ENCODE results near the gene LRP1. TPM values are rescaled to one million over a fixed set of nuclear protein-coding genes. Genes with fewer than 3 reads are reported as not detected.

The LRP1 gene
- total RNA-seq, 1 experiment from 2014 or later: 12.4 TPM

DNA sequence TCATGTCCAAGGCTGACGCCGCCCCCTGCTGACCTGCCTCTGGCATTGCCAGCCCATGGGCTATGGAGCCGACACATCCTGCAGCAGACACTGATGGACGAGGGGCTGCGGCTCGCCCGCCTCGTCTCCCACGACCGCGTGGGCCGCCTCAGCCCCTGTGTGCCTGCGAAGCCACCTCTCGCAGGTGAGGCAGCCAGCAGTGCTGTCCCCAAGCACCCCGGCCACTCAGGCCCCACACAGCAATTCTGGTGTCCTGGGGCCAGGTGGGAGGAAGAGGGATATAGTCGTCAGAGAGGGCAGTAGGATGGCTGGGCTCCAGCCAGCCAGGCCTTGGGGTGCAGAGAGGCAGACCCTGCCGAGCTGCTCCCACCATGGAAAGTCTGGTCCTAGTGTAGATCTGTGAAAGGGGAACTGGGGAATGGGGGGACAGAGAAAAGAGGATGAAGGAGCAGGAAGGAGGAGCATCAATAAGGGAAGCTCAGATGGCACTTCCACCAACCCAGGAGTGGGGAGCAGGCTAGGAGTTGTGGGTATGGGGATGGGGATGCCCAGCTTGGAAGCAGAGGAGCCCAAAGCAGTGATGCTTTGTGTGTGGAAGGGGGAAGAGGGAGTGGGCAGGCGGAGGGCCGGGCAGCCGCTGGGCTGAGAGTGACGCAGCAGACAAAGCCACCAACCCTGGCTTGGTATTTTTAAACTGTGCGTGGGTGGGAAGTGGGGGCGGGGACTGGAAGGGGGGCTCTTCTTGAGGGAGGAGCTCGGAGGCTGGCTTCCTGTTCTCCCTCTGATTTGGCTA is 34.7 kb upstream of the LRP1 start:
- CTCF ChIA-PET: interaction anchor here (0.7 to 2.3 kb wide), 5 partner anchors 15 to 83 kb away, joined by 3 to 21 read pairs (median 3); partner anchors contain the start of gene STAT6
- DNase-seq: peak; percentile 78
- H3K4me1 Mint-ChIP-seq (ENCODE audit: low read depth, unreplicated experiment): peaks cover 40% of the 10 kb centered on the region
- peak overlapping the region; percentile 47 for H3K27ac Mint-ChIP-seq (ENCODE audit: unreplicated experiment)
- no peaks in the 10 kb centered on the region for H3K9me3 Mint-ChIP-seq (ENCODE audit: low read depth, unreplicated experiment)
- peaks cover 91% of the 10 kb centered on the region for H3K36me3 Mint-ChIP-seq (ENCODE audit: insufficient read depth, unreplicated experiment)
- H3K27me3 Mint-ChIP-seq (ENCODE audit: unreplicated experiment): no peaks in the 10 kb centered on the region
- peak overlapping the region; percentile 41 for H3K4me3 Mint-ChIP-seq (ENCODE audit: low read depth, unreplicated experiment)
- intact Hi-C loops (cut with micrococcal nuclease; ENCODE audit: unreplicated experiment): loop anchor here (1.0 kb wide), 1 partner anchor 24 kb away; no protein-coding TSS in a partner anchor
- TF ChIP-seq, protein P1, sequence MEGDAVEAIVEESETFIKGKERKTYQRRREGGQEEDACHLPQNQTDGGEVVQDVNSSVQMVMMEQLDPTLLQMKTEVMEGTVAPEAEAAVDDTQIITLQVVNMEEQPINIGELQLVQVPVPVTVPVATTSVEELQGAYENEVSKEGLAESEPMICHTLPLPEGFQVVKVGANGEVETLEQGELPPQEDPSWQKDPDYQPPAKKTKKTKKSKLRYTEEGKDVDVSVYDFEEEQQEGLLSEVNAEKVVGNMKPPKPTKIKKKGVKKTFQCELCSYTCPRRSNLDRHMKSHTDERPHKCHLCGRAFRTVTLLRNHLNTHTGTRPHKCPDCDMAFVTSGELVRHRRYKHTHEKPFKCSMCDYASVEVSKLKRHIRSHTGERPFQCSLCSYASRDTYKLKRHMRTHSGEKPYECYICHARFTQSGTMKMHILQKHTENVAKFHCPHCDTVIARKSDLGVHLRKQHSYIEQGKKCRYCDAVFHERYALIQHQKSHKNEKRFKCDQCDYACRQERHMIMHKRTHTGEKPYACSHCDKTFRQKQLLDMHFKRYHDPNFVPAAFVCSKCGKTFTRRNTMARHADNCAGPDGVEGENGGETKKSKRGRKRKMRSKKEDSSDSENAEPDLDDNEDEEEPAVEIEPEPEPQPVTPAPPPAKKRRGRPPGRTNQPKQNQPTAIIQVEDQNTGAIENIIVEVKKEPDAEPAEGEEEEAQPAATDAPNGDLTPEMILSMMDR (IDR thresholded peaks at IDR 0.05; ENCODE audit: unreplicated experiment): peak; percentile 73
- no TSS peak for BruUV-seq (replicated peaks)

GRCh38 chr12:57094208-57095160 is 33.8 kb upstream of the LRP1 start:
- intact Hi-C loops (cut with micrococcal nuclease; ENCODE audit: unreplicated experiment): no loop called here
- Mint-ChIP-seq H3K27me3 (ENCODE audit: unreplicated experiment) (no peaks in the 10 kb centered on the region), H3K27ac (ENCODE audit: unreplicated experiment) (peak overlapping the region; percentile 58), H3K4me1 (ENCODE audit: low read depth, unreplicated experiment) (peaks cover 40% of the 10 kb centered on the region), H3K9me3 (ENCODE audit: low read depth, unreplicated experiment) (no peaks in the 10 kb centered on the region), H3K36me3 (ENCODE audit: insufficient read depth, unreplicated experiment) (peaks cover 88% of the 10 kb centered on the region), H3K4me3 (ENCODE audit: low read depth, unreplicated experiment) (no peak overlapping the region)
- no peak for DNase-seq
- CTCF ChIA-PET: interaction anchor here (0.7 to 2.3 kb wide), 5 partner anchors 14 to 82 kb away, joined by 3 to 21 read pairs (median 3); partner anchors contain the start of gene STAT6
- TF ChIP-seq, protein P1 (IDR thresholded peaks at IDR 0.05; ENCODE audit: unreplicated experiment): no peak
- BruUV-seq (replicated peaks): no TSS peak

GRCh38 chr12:57095440-57095839 is 32.8 kb upstream of the LRP1 start:
- peaks cover 35% of the 10 kb centered on the region for H3K4me1 Mint-ChIP-seq (ENCODE audit: low read depth, unreplicated experiment)
- CTCF ChIA-PET: no interaction called here
- BruUV-seq (replicated peaks): no TSS peak
- TF ChIP-seq, protein P1 (IDR thresholded peaks at IDR 0.05; ENCODE audit: unreplicated experiment): no peak
- H3K36me3 Mint-ChIP-seq (ENCODE audit: insufficient read depth, unreplicated experiment): peaks cover 88% of the 10 kb centered on the region
- peak overlapping the region; percentile 23 for H3K27ac Mint-ChIP-seq (ENCODE audit: unreplicated experiment)
- H3K27me3 Mint-ChIP-seq (ENCODE audit: unreplicated experiment): no peaks in the 10 kb centered on the region
- intact Hi-C loops (cut with micrococcal nuclease; ENCODE audit: unreplicated experiment): no loop called here
- no peaks in the 10 kb centered on the region for H3K9me3 Mint-ChIP-seq (ENCODE audit: low read depth, unreplicated experiment)
- DNase-seq: no peak
- H3K4me3 Mint-ChIP-seq (ENCODE audit: low read depth, unreplicated experiment): no peak overlapping the region

DNA sequence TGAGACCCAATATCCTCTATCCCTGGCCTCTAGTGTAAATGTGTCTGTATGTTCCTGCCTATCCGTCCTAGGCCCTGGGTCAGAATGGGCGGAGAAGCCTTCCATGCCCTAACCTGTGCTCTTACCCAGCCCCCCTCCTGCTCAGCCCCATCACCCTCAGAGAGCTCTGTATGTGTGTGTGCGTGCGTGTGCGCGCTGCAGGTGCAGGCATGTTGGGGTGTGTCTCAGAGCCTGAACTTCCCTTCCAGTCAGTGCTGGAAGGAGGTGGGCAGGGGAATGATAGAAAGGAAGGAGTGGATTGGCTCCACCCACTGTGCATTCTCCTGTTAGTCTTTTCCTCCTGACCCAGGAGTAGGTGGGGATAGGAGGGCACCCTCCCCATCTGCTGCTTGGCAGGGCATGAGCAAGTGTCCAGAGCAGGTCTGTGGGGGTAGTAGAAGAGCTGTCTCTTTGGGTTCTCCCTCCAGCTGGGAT is 32.1 kb upstream of the LRP1 start:
- no TSS peak for BruUV-seq (replicated peaks)
- DNase-seq: no peak
- Mint-ChIP-seq H3K27ac (ENCODE audit: unreplicated experiment) (no peak overlapping the region), H3K36me3 (ENCODE audit: insufficient read depth, unreplicated experiment) (peaks cover 86% of the 10 kb centered on the region), H3K9me3 (ENCODE audit: low read depth, unreplicated experiment) (no peaks in the 10 kb centered on the region), H3K4me3 (ENCODE audit: low read depth, unreplicated experiment) (no peak overlapping the region), H3K4me1 (ENCODE audit: low read depth, unreplicated experiment) (peaks cover 32% of the 10 kb centered on the region), H3K27me3 (ENCODE audit: unreplicated experiment) (no peaks in the 10 kb centered on the region)
- CTCF ChIA-PET: interaction anchor here (1.2 to 2.8 kb wide), 2 partner anchors 16 to 27 kb away, joined by 4 to 8 read pairs; partner anchors contain the start of gene STAT6
- TF ChIP-seq, protein P1 (IDR thresholded peaks at IDR 0.05; ENCODE audit: unreplicated experiment): no peak
- intact Hi-C loops (cut with micrococcal nuclease; ENCODE audit: unreplicated experiment): no loop called here

All from Calu3 (cell line).